Stimulated activated CD8-positive, alpha-beta memory T cell treated with anti-CD3 and anti-CD28 coated beads, Interleukin-2, amount 100 ng/mL, for 1 hour (primary cell): Measurements from ENCODE around the gene ZSCAN26.
"Not testable (repeated sequence)": the region's sequence is repeated elsewhere in the genome, so short reads cannot be mapped to it uniquely, and the experiment has no call there.

ENCODE experiments used
- DNase-seq, 2 donors: peaks; one replicate each; pipeline ENCODE4 v3.0.0-alpha.2; 2020; ENCODE audit warnings: low read depth in 2 of 2

ZSCAN26 gene

DNA sequence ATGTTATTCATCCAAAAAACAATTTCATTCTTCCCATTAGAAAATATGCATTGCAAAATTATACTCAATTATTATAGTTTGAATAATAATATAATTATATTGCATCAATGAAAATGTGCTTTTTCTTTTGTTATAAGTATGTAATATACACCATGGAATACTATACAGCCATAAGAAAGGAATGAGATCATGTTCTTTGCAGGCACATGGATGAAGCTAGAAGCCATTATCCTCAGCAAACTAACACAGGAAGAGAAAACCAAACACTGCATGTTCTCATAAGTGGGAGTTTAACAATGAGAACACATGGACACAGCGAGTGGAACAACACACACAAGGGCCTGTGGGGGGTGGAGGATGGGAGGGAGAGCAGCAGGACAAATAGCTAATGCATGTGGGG, 9.9 kb upstream of the ZSCAN26 start:
- DNase-seq: no peak

DNA sequence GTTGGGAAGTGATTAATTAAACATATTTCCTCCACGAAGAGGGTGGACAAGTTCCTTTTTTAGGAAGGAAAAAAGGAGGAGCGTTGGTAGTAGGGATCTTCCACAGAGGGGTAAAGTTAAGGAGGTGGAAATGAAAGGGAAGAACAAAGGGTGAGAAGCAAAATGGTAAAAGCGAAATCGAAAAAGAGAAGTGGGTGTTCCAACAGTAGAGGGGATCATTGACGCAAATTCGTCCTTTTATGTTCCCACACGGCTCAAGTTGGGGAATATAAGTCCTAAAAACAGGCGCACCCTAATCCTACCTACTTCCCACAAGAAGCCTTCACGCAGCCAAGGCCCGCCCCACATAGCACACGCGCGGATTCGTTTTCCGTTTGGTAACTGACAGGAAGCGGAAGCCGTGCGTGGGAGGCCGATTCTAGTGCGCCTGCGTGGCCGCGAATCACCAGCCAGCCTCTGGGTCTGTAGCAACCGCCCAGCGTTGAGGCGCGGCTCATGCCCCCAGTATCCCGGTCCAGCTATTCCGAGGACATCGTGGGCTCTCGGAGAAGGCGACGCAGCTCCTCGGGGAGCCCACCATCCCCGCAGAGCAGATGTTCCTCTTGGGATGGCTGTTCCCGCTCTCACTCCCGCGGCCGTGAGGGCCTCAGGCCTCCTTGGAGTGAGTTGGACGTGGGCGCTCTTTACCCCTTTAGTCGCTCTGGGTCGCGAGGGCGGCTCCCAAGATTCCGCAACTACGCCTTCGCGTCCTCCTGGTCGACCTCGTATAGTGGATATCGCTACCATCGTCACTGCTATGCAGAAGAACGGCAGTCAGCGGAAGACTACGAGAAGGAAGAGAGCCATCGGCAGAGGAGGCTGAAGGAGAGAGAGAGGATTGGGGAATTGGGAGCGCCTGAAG, 7.8 kb upstream of the ZSCAN26 start, which contains the start of gene NKAPL:
Gene NKAPL (plus strand): TSS at position 421 of the 901 bp plus-strand sequence. CDS start 75 bp downstream, at position 496.
- peak in 1 of 2 donors; percentile 42 for DNase-seq

DNA sequence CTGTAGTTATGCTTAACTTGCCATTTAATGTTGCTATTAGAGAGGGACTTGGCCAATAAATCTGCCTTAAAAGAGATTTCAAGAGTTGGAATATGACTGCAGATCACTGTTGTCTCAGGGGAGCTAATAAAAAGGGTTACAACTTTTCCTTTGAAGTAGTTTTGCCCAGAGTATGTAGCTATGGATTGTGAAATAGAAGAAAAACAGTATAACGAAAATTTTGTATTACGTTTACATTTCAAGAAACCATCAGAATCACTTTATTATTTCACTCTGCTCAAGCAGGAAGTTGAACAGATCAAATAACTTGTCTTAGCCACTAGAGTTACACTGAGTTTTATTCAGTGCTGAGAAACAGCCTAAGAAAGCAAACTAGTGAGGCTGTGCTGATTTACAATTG, 3.0 kb upstream of the ZSCAN26 start:
- no peak for DNase-seq

DNA sequence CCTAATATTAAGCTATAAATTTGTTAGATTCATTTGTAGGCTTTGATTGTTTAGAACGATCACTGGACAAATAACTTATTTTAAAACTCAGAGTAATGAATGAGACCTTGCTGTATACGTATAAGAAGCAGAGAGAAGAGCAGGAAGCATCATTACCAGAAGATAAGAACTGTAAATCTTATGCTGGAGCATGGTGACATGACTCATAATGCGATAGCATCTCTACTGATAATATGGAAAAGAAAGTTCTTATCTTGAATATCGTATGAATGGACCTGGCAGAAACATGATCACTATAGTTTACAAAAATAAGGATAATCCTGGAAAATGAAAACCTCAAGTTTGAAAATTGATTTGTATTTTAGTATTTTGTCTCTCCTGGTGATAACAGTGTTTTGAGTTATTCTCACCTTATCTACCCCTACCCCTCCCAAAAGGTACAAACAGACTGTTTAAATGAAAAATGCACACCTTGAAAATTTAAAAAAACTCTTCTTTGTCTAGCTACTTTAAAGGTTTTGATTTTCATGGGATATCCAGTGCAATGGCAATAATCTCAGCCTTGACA, 2.0 kb upstream of the ZSCAN26 start:
- no peak for DNase-seq

DNA sequence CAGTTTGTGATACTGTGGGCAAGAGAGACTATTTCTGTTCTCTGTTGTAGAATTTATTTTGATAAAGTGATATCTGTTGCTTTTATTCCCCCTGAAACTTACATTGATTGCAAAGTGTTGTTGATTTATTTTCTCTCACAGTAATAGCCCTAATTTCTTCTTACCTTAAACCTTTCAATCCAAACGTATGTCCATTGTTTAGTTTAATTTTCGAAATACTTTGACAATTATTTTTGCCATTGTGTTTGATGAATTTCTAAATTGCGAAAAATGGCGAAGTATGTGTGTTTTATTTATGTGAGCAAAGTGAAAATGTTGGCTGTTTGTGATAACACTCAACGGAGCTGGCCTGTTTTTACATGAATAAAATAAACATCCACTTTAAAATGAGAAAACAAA, 381 bp upstream of the ZSCAN26 start:
- DNase-seq: no peak

DNA sequence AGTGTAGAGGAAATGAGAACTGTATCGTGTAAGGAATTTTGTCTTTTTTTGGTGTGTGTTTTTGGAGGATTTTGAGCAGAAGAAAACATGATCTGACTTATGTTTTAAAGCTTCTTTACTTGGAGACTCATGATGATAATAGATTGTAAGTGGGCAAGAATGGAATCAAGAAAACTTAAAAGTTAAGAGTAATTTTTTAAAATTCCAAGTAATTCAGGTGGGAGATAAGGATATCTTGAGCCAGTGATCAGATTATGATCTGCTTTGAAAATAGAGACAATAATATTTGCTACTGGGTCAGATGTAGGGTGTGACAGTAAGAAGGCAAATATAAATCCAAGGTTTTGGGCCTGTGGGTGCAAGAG, 734 bp downstream of the ZSCAN26 start:
- no peak for DNase-seq

DNA sequence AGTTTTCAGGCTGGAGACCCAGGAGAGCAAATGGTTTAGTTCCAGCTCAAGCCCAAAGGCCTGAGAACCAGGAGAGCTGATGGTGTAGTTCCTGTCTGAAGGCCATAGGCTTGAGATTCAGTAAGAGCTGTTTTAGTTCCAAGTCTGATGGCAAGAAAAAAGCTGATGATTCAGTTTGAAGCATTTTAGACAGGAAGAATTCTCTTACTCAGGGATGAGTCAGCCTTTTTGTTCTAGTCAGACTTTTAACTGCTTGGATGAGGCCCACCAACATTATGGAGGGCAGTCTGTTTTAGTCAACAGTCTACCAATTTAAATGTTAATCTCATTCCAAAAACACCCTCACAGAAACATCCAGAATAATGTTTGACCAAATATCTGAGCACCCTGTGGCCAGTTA, 2.5 kb downstream of the ZSCAN26 start:
- DNase-seq: no peak

DNA sequence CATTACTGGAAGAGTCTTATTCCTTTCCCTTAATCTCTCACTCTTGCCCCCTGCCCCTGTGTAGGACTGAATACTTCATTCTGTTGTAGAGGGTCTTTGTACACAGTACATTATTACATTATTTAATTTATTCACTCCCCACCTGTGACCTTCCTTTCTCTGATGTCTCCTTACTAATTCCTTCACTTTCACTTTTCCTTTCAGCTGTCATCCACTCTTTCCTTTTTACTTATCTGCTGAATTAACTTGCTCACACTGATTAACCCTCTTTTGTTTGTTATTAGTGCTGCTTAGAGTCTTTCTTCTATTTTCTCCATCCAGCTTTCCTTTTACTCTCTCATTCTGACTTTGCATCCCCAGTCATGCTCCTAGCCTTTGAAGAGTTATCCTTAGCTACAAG, 7.9 kb downstream of the ZSCAN26 start:
- no peak for DNase-seq

DNA sequence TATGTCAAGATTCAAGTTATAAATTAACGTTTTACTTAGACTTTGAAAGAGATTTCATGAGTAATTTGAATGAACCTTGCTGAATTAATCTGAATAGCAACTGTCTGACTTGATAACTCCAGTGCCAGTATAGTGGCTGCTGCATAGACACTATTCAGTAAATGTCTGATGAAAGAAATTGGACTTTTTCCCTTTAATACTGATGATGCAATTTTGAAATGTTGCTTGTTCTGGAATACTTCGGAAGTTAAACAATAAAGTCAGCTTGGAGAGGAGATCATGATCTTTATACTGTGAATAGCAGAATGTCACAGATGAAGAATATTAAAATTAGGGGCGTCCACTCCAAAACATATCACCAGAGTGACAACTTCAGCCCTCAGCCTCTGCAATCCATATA, 10.8 kb downstream of the ZSCAN26 start:
- DNase-seq: no peak

DNA sequence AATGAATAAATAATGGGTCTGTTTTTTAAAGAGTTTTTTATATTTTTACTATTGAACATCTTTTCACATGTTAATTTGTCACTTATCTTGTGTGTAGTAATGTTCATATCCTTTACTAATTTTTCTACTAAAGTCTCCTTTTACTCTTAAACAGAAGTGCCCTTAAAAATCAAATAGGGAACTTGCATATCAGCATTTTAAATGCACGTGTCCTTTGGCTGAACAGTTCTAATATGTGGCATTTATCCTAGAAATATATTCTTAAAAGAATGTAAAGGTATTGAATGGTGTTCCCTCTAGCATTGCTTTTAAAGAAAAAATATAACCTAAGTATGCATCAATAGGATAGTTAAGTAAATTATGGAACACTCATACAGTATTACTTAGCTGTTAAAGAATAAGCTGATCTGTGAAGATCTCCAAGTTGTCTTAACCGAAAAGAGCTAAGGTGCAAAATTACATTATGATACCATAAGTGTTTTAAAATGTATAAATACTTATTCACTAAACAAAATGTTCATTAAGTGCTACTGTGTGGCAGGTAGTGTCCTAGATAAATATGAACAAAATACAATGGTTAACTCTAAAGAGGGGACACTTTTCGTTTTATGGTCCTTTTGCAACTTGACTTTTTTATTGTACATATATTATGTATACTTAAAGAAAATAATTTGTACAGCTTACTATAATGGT, 13.8 kb downstream of the ZSCAN26 start:
- DNase-seq: no peak

DNA sequence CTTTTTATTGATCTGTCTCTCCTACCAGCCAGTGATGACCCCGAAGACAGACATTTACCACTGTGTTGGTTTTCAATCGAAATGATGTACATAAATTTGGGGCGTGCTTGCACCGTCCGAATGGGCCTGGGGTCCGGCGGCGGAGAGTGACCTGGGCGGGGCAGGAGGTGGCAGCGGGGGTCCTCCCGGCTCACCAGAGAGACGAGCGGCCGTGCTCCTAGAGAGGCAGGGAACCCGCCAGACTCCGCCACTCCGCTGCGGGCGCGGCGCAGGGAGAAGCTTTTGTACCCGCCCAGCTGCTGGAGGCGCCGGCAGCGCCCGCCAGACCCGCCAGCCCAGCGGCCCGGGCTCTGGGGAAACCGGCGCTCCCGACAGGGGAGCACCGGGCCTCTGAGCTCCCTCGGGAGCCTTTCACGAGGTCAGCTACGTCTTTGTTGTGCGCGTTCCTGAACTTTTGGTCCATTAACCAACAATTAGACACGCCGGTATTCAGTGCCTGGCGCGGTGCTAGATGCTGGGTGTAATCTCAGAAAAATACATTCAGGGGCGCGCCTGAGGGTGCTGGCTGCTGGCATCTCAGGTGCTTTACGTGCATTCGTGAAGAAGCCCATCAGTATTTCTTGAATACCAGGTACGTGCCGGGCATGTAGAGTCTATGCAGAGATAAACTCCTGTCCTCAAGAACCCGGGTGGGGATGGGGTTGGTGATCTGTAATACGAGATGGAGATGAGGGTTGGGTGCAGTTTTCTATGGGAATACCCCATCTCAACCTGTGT, 14.5 kb downstream of the ZSCAN26 start, which contains the start of gene PGBD1:
Gene PGBD1 (plus strand): TSS at position 285 of the 777 bp plus-strand sequence. CDS start 2,242 bp downstream, outside the sequence.
- peak; percentile 19 to 21 for DNase-seq

DNA sequence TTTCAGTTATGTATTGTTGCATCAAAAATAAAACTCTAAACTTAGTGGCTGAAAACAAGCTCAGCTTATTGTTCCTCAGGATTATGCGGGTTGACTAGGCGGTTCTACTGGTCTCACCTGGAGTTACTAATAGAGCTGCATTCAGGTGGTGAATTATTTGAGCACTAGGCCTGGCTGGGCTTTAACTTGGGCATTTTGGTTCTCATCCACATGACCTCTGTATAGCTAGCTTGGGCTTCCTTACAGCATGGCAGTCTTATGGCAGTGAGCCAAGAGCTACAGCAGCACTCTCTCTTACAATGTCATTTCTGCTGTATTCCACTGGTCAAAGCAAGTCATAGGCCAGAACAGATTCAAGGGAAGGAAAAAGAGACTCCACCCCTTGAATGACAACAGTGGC, 16.0 kb downstream of the ZSCAN26 start:
- DNase-seq: no peak

DNA sequence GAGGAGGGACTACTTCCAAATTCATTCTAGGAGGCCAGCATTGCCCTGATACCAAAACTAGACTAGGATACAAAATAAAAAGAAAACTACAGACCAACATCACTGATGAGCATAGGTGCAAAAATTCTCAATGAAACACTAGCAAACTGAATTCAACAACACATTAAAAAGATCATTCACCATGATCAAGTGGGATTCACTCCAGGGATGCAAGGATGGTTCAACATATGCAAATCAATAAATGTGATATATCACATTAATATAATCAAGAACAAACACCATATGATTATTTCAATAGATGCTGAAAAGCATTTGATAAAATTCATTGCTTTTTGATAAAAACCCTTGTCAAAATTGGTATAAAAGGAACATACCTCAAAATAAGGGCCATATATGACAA, 24.6 kb downstream of the ZSCAN26 start:
- no peak for DNase-seq

DNA sequence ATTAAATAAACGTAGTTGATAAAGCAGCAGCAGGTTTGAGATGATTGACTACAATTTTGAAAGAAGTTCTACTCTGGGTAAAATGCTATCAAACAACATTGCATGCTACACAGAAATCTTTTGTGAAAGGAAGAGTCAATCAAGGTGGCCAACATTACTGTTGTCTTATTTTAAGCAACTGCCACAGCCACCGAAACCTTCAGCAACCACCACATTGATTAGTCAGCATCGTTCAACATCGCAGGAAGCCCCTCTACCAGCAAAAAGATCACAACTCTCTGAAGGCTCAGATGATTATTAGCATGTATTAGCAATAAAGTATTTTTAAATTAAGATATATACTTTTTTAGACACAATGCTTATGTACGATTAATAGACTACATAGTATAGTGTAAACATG, 28.4 kb downstream of the ZSCAN26 start:
- DNase-seq: no peak

DNA sequence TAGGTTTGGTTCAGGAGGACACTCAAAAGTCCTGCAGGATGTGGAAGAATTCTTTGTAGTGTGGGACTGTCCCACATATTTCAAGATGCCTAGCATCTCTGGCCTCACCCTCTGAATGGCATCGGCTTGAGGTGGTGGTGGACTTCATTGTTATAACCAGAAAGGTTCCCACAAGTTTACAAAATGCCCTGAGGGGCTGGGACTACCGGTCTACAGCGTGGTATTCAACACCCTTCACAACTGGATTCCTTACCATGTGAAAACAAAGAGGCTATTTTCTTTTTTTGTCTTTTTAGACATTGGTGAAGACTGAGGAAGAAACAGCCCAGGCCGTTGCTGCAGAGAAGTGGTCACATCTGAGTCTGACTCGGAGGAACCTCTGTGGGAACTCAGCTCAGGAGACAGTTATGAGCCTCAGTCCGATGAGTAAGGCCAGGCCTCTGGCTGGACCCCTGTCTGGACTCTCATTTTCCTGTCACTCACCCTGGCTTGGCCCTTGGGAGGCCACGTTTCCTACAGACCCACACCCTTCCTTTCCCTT, 29.6 kb downstream of the ZSCAN26 start:
- DNase-seq: no peak

DNA sequence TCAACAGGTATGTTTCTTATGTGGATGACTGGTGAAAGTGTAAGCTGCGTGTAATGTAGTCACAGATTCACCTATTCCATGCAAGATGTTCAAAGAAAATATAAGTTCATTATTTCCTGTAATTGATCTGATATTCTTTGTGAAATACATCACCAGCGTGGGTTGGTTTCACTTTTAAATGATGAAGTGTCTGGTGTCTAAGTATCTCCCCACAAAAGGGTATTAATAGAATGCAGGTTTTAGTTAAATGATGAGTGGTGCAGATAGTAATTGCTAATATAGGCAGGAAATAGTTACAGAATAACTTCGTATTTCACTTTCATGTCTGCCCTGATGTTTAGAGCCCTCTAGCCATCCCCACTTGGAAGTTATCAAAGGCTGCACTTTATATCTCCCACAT, 36.6 kb downstream of the ZSCAN26 start:
- no peak for DNase-seq

DNA sequence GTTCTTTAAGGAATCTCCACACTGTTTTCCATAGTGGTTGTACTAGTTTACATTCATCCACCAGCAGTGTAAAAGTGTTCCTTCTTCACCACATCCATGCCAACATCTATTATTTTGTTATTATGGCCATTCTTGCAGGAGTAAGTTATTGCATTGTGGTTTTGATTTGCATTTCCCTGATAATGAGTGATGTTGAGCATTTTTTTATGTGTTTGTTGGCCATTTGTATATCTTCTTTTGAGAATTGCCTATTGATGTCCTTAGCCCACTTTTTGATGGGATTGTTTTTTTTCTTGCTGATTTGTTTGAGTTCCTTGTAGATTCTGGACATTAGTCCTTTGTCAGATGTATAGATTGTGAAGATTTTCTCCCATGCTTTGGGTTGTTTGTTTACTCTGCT, 39.4 kb downstream of the ZSCAN26 start:
- DNase-seq: not testable (repeated sequence)

DNA sequence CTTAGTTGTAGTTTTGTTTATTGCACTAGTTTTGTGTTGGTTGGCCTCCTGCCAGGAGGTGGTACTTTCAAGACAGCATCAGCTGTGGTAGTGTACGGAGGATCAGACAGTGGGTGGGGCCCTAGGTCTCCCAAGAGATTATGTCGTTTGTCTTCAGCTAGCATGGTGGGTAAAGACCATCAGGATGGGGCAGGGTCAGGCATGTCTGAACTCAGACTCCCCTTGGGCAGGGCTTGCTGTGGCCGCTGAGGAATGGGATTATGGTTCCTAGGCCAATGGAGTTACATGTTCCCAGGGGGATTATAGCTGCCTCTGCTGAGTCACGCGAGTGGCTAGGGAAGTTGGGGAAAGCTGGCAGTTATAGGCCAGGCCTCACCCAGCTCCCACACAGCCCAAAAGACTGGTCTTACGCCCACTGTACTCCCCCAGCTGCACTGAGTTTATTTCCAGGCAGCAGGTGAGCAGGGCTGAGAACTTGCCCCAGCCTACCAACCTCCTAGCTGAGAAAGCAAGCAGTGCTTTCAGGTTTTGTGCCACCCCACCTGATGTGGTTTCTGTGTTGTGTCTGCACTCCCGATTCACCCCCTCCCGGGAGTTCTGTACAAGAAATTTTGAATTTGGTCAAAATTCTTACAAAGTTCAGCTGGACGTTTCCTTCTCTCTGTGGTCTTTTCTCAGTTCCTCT, 44.3 kb downstream of the ZSCAN26 start:
- DNase-seq: no peak

DNA sequence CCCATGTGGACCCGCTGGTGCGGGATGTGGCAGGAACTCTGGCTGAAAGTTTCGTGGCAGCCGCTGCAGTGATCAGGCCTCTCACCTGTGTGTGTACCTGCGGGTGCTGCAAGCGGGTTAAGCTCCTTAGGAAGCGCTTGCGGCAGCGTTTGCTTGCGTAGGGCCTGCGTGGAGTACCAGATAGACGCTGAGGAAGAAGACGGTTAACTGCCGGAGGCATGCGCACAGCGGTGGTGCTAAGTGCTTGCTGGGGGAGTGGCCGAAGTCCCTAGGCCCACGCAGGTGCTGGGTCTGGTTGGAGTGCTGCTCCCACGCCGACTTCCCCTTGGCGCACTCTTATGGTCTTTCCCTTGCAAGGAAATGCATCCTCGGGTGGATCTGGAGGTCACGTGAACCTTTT, 46.0 kb downstream of the ZSCAN26 start:
- no peak for DNase-seq

DNA sequence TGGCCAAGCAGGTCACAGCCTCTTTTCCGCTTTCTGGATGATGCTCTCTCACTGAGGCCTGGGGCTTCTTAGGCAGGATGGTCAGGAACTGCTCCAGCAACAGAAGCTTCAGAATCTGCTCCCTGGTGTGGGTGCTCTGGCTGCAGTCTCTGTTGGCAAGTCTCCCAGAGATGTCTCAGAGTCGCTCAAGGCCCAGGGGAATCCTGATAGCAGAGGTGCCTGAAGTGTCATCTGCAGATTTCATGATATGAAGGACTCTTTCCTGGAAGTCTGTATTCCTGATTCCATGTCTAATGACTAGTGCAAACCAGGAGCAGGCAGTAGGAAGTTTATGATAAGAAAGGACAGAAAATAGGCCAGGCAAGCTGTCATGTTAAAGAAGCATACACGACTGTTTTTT, 48.7 kb downstream of the ZSCAN26 start:
- DNase-seq: no peak

DNA sequence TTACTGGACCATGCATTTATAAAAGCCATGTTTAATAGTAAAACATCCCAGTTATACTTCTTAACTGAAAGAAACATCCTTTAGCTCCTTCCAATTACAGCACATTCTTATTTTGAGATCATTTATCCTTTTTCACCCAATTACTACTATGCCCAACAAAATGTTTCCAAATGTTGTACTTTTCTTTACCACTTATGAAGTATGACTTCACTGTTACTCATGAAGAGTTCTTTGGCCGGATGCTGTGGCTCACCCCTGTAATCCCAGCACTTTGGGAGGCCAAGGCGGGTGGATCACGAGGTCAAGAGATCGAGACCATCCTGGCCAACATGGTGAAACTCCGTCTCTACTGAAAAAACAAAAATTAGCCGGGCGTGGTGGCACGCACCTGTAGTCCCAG, 50.9 kb downstream of the ZSCAN26 start:
- not testable (repeated sequence) for DNase-seq
